Measurements from ENCODE around the gene BIRC7.

The BIRC7 gene

GRCh38 chr20:63224412-63225081, 11.2 kb upstream of the BIRC7 start:
- Histone ChIP-seq H3K36me3 (ENCODE audit: control insufficient read depth, insufficient read depth, low read length) (no peaks in the 10 kb centered on the region), H3K27me3 (ENCODE audit: control insufficient read depth, insufficient read depth, low read length, poor library complexity, severe bottlenecking) (peaks cover 11% of the 10 kb centered on the region), H3K27ac (ENCODE audit: insufficient read depth, low read depth, low read length, poor library complexity, severe bottlenecking) (no peak overlapping the region), H3K9me3 (ENCODE audit: control insufficient read depth, low read length) (no peaks in the 10 kb centered on the region), H3K4me1 (ENCODE audit: control insufficient read depth, insufficient read depth, low read length) (peaks cover 12% of the 10 kb centered on the region), H3K4me3 (ENCODE audit: insufficient read depth, low read depth, low read length) (no peak overlapping the region)
- 55 to 57% methylated on average over 16 of the region's 16 CpGs for WGBS, 2 experiments

DNA sequence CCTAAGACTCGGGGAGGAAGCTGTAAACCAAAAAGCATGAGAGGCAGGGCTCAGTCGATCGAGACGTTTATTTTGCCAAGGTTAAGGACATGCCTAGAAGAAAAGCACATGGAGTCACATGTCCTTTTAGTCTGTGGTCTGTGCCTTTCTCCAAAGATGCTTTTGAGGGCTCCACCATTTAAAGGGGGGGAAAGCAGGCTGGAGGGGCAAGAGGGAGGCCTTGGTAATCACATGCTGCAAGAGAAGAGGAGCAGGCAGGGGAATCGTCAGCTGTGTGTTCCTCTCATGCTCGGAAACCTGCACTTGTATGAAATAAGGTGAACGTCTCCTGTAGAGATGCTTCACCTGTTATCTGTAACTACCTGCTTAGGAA, 10.6 kb upstream of the BIRC7 start:
- Histone ChIP-seq H3K4me3 (ENCODE audit: insufficient read depth, low read depth, low read length) (no peak overlapping the region), H3K9me3 (ENCODE audit: control insufficient read depth, low read length) (no peaks in the 10 kb centered on the region), H3K4me1 (ENCODE audit: control insufficient read depth, insufficient read depth, low read length) (peaks cover 15% of the 10 kb centered on the region), H3K27me3 (ENCODE audit: control insufficient read depth, insufficient read depth, low read length, poor library complexity, severe bottlenecking) (peaks cover 11% of the 10 kb centered on the region), H3K36me3 (ENCODE audit: control insufficient read depth, insufficient read depth, low read length) (no peaks in the 10 kb centered on the region), H3K27ac (ENCODE audit: insufficient read depth, low read depth, low read length, poor library complexity, severe bottlenecking) (no peak overlapping the region)
- WGBS, 2 experiments = 89 to 90% methylated on average over 7 of the region's 7 CpGs

- no peaks in the 10 kb centered on the region for H3K36me3 ChIP-seq (ENCODE audit: control insufficient read depth, insufficient read depth, low read length)
- H3K27ac ChIP-seq (ENCODE audit: insufficient read depth, low read depth, low read length, poor library complexity, severe bottlenecking) = no peak overlapping the region
- no peaks in the 10 kb centered on the region for H3K9me3 ChIP-seq (ENCODE audit: control insufficient read depth, low read length)
- peaks cover 4% of the 10 kb centered on the region for H3K27me3 ChIP-seq (ENCODE audit: control insufficient read depth, insufficient read depth, low read length, poor library complexity, severe bottlenecking)
- H3K4me3 ChIP-seq (ENCODE audit: insufficient read depth, low read depth, low read length) = no peak overlapping the region
- WGBS, 2 experiments = 86 to 87% methylated on average over 19 of the region's 19 CpGs
- H3K4me1 ChIP-seq (ENCODE audit: control insufficient read depth, insufficient read depth, low read length) = peaks cover 15% of the 10 kb centered on the region
These were observed 9.4 kb upstream of the BIRC7 start for GRCh38 chr20:63226042-63226943.

- H3K36me3 ChIP-seq (ENCODE audit: control insufficient read depth, insufficient read depth, low read length) = no peaks in the 10 kb centered on the region
- H3K9me3 ChIP-seq (ENCODE audit: control insufficient read depth, low read length) = no peaks in the 10 kb centered on the region
- WGBS, 2 experiments = 96 to 97% methylated on average over 5 of the region's 5 CpGs
- no peak overlapping the region for H3K27ac ChIP-seq (ENCODE audit: insufficient read depth, low read depth, low read length, poor library complexity, severe bottlenecking)
- peaks cover 15% of the 10 kb centered on the region for H3K4me1 ChIP-seq (ENCODE audit: control insufficient read depth, insufficient read depth, low read length)
- no peak overlapping the region for H3K4me3 ChIP-seq (ENCODE audit: insufficient read depth, low read depth, low read length)
- H3K27me3 ChIP-seq (ENCODE audit: control insufficient read depth, insufficient read depth, low read length, poor library complexity, severe bottlenecking) = no peaks in the 10 kb centered on the region
These were observed 8.4 kb upstream of the BIRC7 start for GRCh38 chr20:63227260-63227659.

- peaks cover 15% of the 10 kb centered on the region for H3K4me1 ChIP-seq (ENCODE audit: control insufficient read depth, insufficient read depth, low read length)
- no peak overlapping the region for H3K4me3 ChIP-seq (ENCODE audit: insufficient read depth, low read depth, low read length)
- H3K27ac ChIP-seq (ENCODE audit: insufficient read depth, low read depth, low read length, poor library complexity, severe bottlenecking) = no peak overlapping the region
- H3K9me3 ChIP-seq (ENCODE audit: control insufficient read depth, low read length) = no peaks in the 10 kb centered on the region
- no peaks in the 10 kb centered on the region for H3K36me3 ChIP-seq (ENCODE audit: control insufficient read depth, insufficient read depth, low read length)
- no peaks in the 10 kb centered on the region for H3K27me3 ChIP-seq (ENCODE audit: control insufficient read depth, insufficient read depth, low read length, poor library complexity, severe bottlenecking)
- 56 to 58% methylated on average over 13 of the region's 13 CpGs for WGBS, 2 experiments
These were observed 6.9 kb upstream of the BIRC7 start for GRCh38 chr20:63228806-63229205.

GRCh38 chr20:63230800-63231268, 4.9 kb upstream of the BIRC7 start:
- Histone ChIP-seq H3K9me3 (ENCODE audit: control insufficient read depth, low read length) (no peaks in the 10 kb centered on the region), H3K27ac (ENCODE audit: insufficient read depth, low read depth, low read length, poor library complexity, severe bottlenecking) (no peak overlapping the region), H3K4me1 (ENCODE audit: control insufficient read depth, insufficient read depth, low read length) (peaks cover 16% of the 10 kb centered on the region), H3K27me3 (ENCODE audit: control insufficient read depth, insufficient read depth, low read length, poor library complexity, severe bottlenecking) (no peaks in the 10 kb centered on the region), H3K36me3 (ENCODE audit: control insufficient read depth, insufficient read depth, low read length) (no peaks in the 10 kb centered on the region), H3K4me3 (ENCODE audit: insufficient read depth, low read depth, low read length) (no peak overlapping the region)
- 14 to 15% methylated on average over 17 of the region's 17 CpGs for WGBS, 2 experiments

DNA sequence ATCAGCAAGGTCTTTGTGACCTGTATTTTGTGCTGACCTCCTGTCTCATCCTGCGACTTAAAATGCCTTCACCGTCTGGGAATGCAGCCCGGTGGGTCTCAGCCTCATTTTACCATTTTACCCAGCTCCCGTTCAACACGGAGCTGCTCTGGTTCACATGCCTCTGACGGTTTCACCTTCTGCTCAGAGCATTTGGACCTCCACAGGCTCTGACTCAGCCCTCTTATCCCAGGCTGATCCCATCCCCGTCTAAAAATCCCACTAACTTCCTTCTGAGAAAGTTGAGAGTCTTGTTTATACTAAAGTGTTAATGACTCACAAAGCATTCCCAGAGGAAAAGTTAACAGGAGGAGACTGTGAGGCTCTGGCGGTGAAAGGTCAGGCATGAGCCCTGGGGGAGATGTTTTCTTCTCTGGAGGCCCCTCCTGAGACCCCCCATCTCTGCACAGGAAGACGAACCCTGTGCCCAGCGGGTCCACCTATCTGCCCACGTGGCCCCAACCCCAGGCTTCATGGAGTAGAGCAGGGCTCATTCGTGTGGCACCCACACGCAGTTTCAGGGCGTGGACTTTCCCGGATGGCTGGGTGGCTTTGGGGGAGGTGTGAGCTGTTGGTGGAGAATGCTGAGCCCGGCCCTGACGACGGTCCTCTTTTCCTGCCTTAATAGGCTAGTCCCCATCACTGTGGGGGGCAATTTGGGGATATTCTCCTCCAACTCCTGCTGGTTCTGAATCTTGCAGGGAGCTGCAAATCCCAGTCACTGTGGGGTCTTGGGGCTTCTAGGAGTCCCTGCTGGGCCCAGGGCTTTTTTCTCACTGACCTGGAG, 3.3 kb upstream of the BIRC7 start:
- Histone ChIP-seq H3K4me1 (ENCODE audit: control insufficient read depth, insufficient read depth, low read length) (peaks cover 18% of the 10 kb centered on the region), H3K9me3 (ENCODE audit: control insufficient read depth, low read length) (no peaks in the 10 kb centered on the region), H3K36me3 (ENCODE audit: control insufficient read depth, insufficient read depth, low read length) (no peaks in the 10 kb centered on the region), H3K27ac (ENCODE audit: insufficient read depth, low read depth, low read length, poor library complexity, severe bottlenecking) (no peak overlapping the region), H3K27me3 (ENCODE audit: control insufficient read depth, insufficient read depth, low read length, poor library complexity, severe bottlenecking) (no peaks in the 10 kb centered on the region), H3K4me3 (ENCODE audit: insufficient read depth, low read depth, low read length) (no peak overlapping the region)
- WGBS, 2 experiments = 66 to 68% methylated on average over 17 to 18 of the region's 18 CpGs

GRCh38 chr20:63233061-63233344, 2.7 kb upstream of the BIRC7 start:
- H3K9me3 ChIP-seq (ENCODE audit: control insufficient read depth, low read length) = no peaks in the 10 kb centered on the region
- no peak overlapping the region for H3K4me3 ChIP-seq (ENCODE audit: insufficient read depth, low read depth, low read length)
- H3K27ac ChIP-seq (ENCODE audit: insufficient read depth, low read depth, low read length, poor library complexity, severe bottlenecking) = no peak overlapping the region
- H3K27me3 ChIP-seq (ENCODE audit: control insufficient read depth, insufficient read depth, low read length, poor library complexity, severe bottlenecking) = no peaks in the 10 kb centered on the region
- H3K36me3 ChIP-seq (ENCODE audit: control insufficient read depth, insufficient read depth, low read length) = no peaks in the 10 kb centered on the region
- WGBS, 2 experiments = 64 to 66% methylated on average over 3 of the region's 3 CpGs
- H3K4me1 ChIP-seq (ENCODE audit: control insufficient read depth, insufficient read depth, low read length) = peaks cover 18% of the 10 kb centered on the region

- H3K4me1 ChIP-seq (ENCODE audit: control insufficient read depth, insufficient read depth, low read length) = peaks cover 18% of the 10 kb centered on the region
- H3K27me3 ChIP-seq (ENCODE audit: control insufficient read depth, insufficient read depth, low read length, poor library complexity, severe bottlenecking) = no peaks in the 10 kb centered on the region
- no peaks in the 10 kb centered on the region for H3K36me3 ChIP-seq (ENCODE audit: control insufficient read depth, insufficient read depth, low read length)
- no peak overlapping the region for H3K4me3 ChIP-seq (ENCODE audit: insufficient read depth, low read depth, low read length)
- H3K9me3 ChIP-seq (ENCODE audit: control insufficient read depth, low read length) = no peaks in the 10 kb centered on the region
- 86% methylated on average over 17 of the region's 17 CpGs for WGBS, 2 experiments
- H3K27ac ChIP-seq (ENCODE audit: insufficient read depth, low read depth, low read length, poor library complexity, severe bottlenecking) = no peak overlapping the region
These were observed 1.8 kb upstream of the BIRC7 start for GRCh38 chr20:63233924-63234323.

All from ectodermal cell (in vitro differentiated cells).